SK-N-SH (cell line): ENCODE measurements around the gene NEGR1. TPM values are rescaled to one million over a fixed set of nuclear protein-coding genes. Genes with fewer than 3 reads are reported as not detected.

Source experiments
- CTCF ChIA-PET: fragments of 300-600, 350-600 bp; formaldehyde crosslinking; extraction: SDS; loops from one replicate; lab custom pipeline; 2021; lab: Yijun Ruan, JAX
- POLR2A ChIA-PET: fragments of 350-600 bp; sonication (Branson Sonifier 250); formaldehyde crosslinking; extraction: SDS; loops from one replicate; lab custom pipeline; 2020; ENCODE audit warnings: antibody characterized with exemption, inconsistent platforms; lab: Yijun Ruan, JAX
- DNase-seq: peaks from one replicate; pipeline ENCODE4 v3.0.0; 2012
- H2AFZ ChIP-seq: fragments of 200-600 bp; sonication (generic); 2 replicates; pipeline ENCODE4 v1.8.1; 2016; ENCODE audit warnings: antibody characterized with exemption, mild to moderate bottlenecking, low read depth
- H3F3A ChIP-seq: fragments of 200-600 bp; sonication (generic); replicated peaks from 2 replicates; pipeline ENCODE3; 2016; ENCODE audit warnings: antibody characterized with exemption, mild to moderate bottlenecking; ENCODE audit not compliant: insufficient read depth
- H3K27ac ChIP-seq, 2 experiments: fragments of 200-500 bp in 1 of 2; fragments of 200-600 bp in 1 of 2; sonication (Bioruptor generic) in 1 of 2; sonication (generic), shearing (Covaris generic) in 1 of 2; 2 replicates each; pipeline versions ENCODE4 v1.5.1 to v1.6.1; 2014 to 2016; ENCODE audit warnings: low read depth in 2 of 2, inconsistent platforms in 1 of 2, low read length in 1 of 2, mild to moderate bottlenecking in 1 of 2, mixed read lengths in 1 of 2
- H3K27me3 ChIP-seq: fragments of 200-600 bp; sonication (generic), shearing (Covaris generic); 2 replicates; pipeline ENCODE4 v1.6.1; 2016; ENCODE audit warnings: mixed run types; ENCODE audit not compliant: insufficient read depth
- H3K36me3 ChIP-seq, 2 experiments: fragments of 200-500 bp in 1 of 2; fragments of 200-600 bp in 1 of 2; sonication (Bioruptor generic) in 1 of 2; sonication (generic) in 1 of 2; replicated peaks in 1 of 2; 2 replicates each; pipeline versions ENCODE3 to v1.5.1; 2014 to 2016; ENCODE audit warnings: low read length in 1 of 2, mild to moderate bottlenecking in 1 of 2; ENCODE audit not compliant: insufficient read depth in 2 of 2, control insufficient read depth in 1 of 2
- H3K4me1 ChIP-seq, 2 experiments: fragments of 200-500 bp in 1 of 2; fragments of 200-600 bp in 1 of 2; sonication (Bioruptor generic) in 1 of 2; sonication (generic), shearing (Covaris generic) in 1 of 2; 2 replicates each; pipeline versions ENCODE4 v1.5.1 to v1.6.1; 2014 to 2016; ENCODE audit warnings: low read depth in 1 of 2, low read length in 1 of 2, mixed run types in 1 of 2; ENCODE audit not compliant: insufficient read depth in 2 of 2, control insufficient read depth in 1 of 2
- H3K4me2 ChIP-seq: fragments of 200-600 bp; sonication (generic), shearing (Covaris generic); 2 replicates; pipeline ENCODE4 v1.6.1; 2017; ENCODE audit warnings: mixed run types
- H3K4me3 ChIP-seq, 2 experiments: fragments of 200-500 bp in 1 of 2; fragments of 200-600 bp in 1 of 2; sonication (Bioruptor generic) in 1 of 2; sonication (generic), shearing (Covaris generic) in 1 of 2; 2 replicates each; pipeline versions ENCODE4 v1.5.1 to v1.8.1; 2014 to 2016; ENCODE audit warnings: low read depth in 2 of 2, inconsistent platforms in 1 of 2, low read length in 1 of 2, mild to moderate bottlenecking in 1 of 2, mixed read lengths in 1 of 2, moderate library complexity in 1 of 2
- H3K79me2 ChIP-seq: fragments of 200-600 bp; sonication (generic); 2 replicates; pipeline ENCODE4 v1.8.1; 2017; ENCODE audit warnings: mild to moderate bottlenecking; ENCODE audit not compliant: insufficient read depth
- H3K9ac ChIP-seq: fragments of 200-600 bp; sonication (generic); 2 replicates; pipeline ENCODE4 v1.6.1; 2017; ENCODE audit warnings: mixed run types
- H3K9me2 ChIP-seq: fragments of 200-600 bp; sonication (generic); 2 replicates; pipeline ENCODE4 v1.6.1; 2017; ENCODE audit warnings: mixed run types
- H3K9me3 ChIP-seq: fragments of 200-600 bp; sonication (generic); 2 replicates; pipeline ENCODE4 v1.6.1; 2017; ENCODE audit warnings: mixed run types, mild to moderate bottlenecking, moderate library complexity
- H4K20me1 ChIP-seq: fragments of 200-600 bp; sonication (generic); 2 replicates; pipeline ENCODE4 v1.6.1; 2017; ENCODE audit warnings: mild to moderate bottlenecking, mixed run types; ENCODE audit not compliant: insufficient read depth
- CTCF ChIP-seq: fragments of 200-600 bp; sonication (generic); IDR thresholded peaks from 2 replicates; pipeline ENCODE4 v1.6.1; 2017; ENCODE audit warnings: antibody characterized with exemption, mild to moderate bottlenecking, moderate library complexity
- ELF1 ChIP-seq: IDR thresholded peaks from 2 replicates; pipeline ENCODE4 v1.4.0; 2012
- EP300 ChIP-seq, 2 experiments: IDR thresholded peaks; 2 replicates each; pipeline versions ENCODE4 v1.4.0 to v1.6.1; 2012; ENCODE audit warnings: borderline replicate concordance in 1 of 2, low read depth in 1 of 2, low read length in 1 of 2
- EZH2phosphoT487 ChIP-seq: fragments of 200-600 bp; sonication (generic); IDR thresholded peaks from 2 replicates; pipeline ENCODE4 v1.6.1; 2017; ENCODE audit warnings: low read depth, mixed run types, mild to moderate bottlenecking, antibody characterized with exemption, moderate library complexity, borderline replicate concordance
- FOXJ3 ChIP-seq: sonication (generic); formaldehyde crosslinking; IDR thresholded peaks from 2 replicates; pipeline ENCODE4 v1.5.1; 2020; ENCODE audit warnings: mild to moderate bottlenecking, missing genetic modification reagents
- FOXM1 ChIP-seq: IDR thresholded peaks from 2 replicates; pipeline ENCODE4 v1.4.0; 2012; ENCODE audit warnings: low read depth, mild to moderate bottlenecking
- IRF3 ChIP-seq: fragments of 150-350 bp; IDR thresholded peaks from 2 replicates; pipeline ENCODE4 v1.6.1; 2016; ENCODE audit warnings: mild to moderate bottlenecking, low read depth, low read length
- JUND ChIP-seq: IDR thresholded peaks from 2 replicates; pipeline ENCODE4 v1.4.0; 2012
- MAX ChIP-seq: IDR thresholded peaks from 2 replicates; pipeline ENCODE4 v1.4.0; 2012; ENCODE audit warnings: low read depth
- MEF2A ChIP-seq: IDR thresholded peaks from 2 replicates; pipeline ENCODE4 v1.4.0; 2012; ENCODE audit warnings: low read depth, borderline replicate concordance
- POLR2AphosphoS5 ChIP-seq: IDR thresholded peaks from 2 replicates; pipeline ENCODE4 v1.6.1; 2012; ENCODE audit warnings: low read depth, low read length
- RCOR1 ChIP-seq: fragments of 150-350 bp; IDR thresholded peaks from 2 replicates; pipeline ENCODE4 v1.6.1; 2017; ENCODE audit warnings: antibody characterized with exemption, low read length
- SIN3A ChIP-seq: IDR thresholded peaks from 2 replicates; pipeline ENCODE4 v1.6.1; 2012; ENCODE audit warnings: low read depth, mild to moderate bottlenecking, low read length, moderate library complexity, borderline replicate concordance
- TAF1 ChIP-seq: IDR thresholded peaks from 2 replicates; pipeline ENCODE4 v1.6.1; 2012; ENCODE audit warnings: low read depth, mild to moderate bottlenecking, low read length, moderate library complexity, borderline replicate concordance
- ZBTB33 ChIP-seq: IDR thresholded peaks from 2 replicates; pipeline ENCODE4 v1.4.0; 2012; ENCODE audit warnings: low read depth, borderline replicate concordance
- WGBS: methylation state at CpG from one replicate; pipeline ENCODE4 v1.1.6; 2017; ENCODE audit warnings: low lambda C conversion rate; 5-methylcytosine and 5-hydroxymethylcytosine counted together
- polyA plus RNA-seq, 3 experiments: library from polyadenylated mRNA; depleted of rRNA; stranded (reverse); fragments of >200 nt; gene quantifications; 2 replicates each; pipeline ENCODE4 v1.2.3, GENCODE V29; 2012

NEGR1 gene
- polyA plus RNA-seq, 1 of the 3 experiments (the other 2 are of a cell fraction): 0.21 TPM

- H3K27ac ChIP-seq: no peak overlapping the region
- H3K79me2 ChIP-seq: no peaks in the 10 kb centered on the region
- H3F3A ChIP-seq: peaks cover 12% of the 10 kb centered on the region
- POLR2A ChIA-PET: no interaction called here
- CTCF ChIA-PET: no interaction called here
- 41% methylated on average over 3 of the region's 3 CpGs for WGBS
- H3K4me1 ChIP-seq: peaks cover 0 to 5% of the 10 kb centered on the region in 2 experiments; a peak in 1 of 4 replicates
- no peak overlapping the region for H3K9ac ChIP-seq
- no peaks in the 10 kb centered on the region for H4K20me1 ChIP-seq
- H3K4me3 ChIP-seq: no peak overlapping the region
- no peaks in the 10 kb centered on the region for H3K36me3 ChIP-seq
- no peak overlapping the region for H3K4me2 ChIP-seq
- no peaks in the 10 kb centered on the region for H3K9me3 ChIP-seq
- DNase-seq: no peak
- H3K27me3 ChIP-seq: no peaks in the 10 kb centered on the region
- H3K9me2 ChIP-seq: no peaks in the 10 kb centered on the region
- TF ChIP-seq ZBTB33: no peak
- no peak for TF ChIP-seq FOXJ3
- no peak for TF ChIP-seq ELF1
- no peak for TF ChIP-seq SIN3A
- H2AFZ ChIP-seq: no peak overlapping the region
Observed at GRCh38 chr1:71565831-71566230, 716.5 kb downstream of the NEGR1 start.

GRCh38 chr1:71565262-71565661 is 717.1 kb downstream of the NEGR1 start:
- CTCF ChIA-PET: no interaction called here
- no peaks in the 10 kb centered on the region for H3K9me3 ChIP-seq
- H3K79me2 ChIP-seq: no peaks in the 10 kb centered on the region
- no peaks in the 10 kb centered on the region for H4K20me1 ChIP-seq
- no peak overlapping the region for H3K4me3 ChIP-seq
- H3K27me3 ChIP-seq: no peaks in the 10 kb centered on the region
- H3K27ac ChIP-seq: no peak overlapping the region
- TF ChIP-seq EZH2phosphoT487 (no peak), POLR2AphosphoS5 (no peak), RCOR1 (no peak), FOXM1 (no peak), EP300 (IDR thresholded peaks at IDR 0.05; ENCODE audit: borderline replicate concordance in 1 of 2, low read depth in 1 of 2, low read length in 1 of 2) (no peak), FOXJ3 (no peak), JUND (no peak), IRF3 (no peak), TAF1 (no peak), MEF2A (no peak), CTCF (no peak), MAX (no peak)
- no peaks in the 10 kb centered on the region for H3K36me3 ChIP-seq
- H3F3A ChIP-seq: peaks cover 16% of the 10 kb centered on the region
- H3K9ac ChIP-seq: no peak overlapping the region
- H3K4me1 ChIP-seq: peaks cover 0 to 9% of the 10 kb centered on the region in 2 experiments; a peak in 1 of 4 replicates
- DNase-seq: no peak
- no peak overlapping the region for H3K4me2 ChIP-seq
- POLR2A ChIA-PET: no interaction called here
- H3K9me2 ChIP-seq: no peaks in the 10 kb centered on the region
- no peak overlapping the region for H2AFZ ChIP-seq
